Central memory CD8-positive, alpha-beta T cell (primary cell): ENCODE results near the gene TTLL10.

ENCODE experiments used
- ATAC-seq: fragments of 150-1000 bp; cut with Tn5 transposase; replicated peaks from 2 replicates; pipeline ENCODE4 v1.10.0; 2022; ENCODE audit warnings: mild to moderate bottlenecking, moderate FRiP score, moderate number of reproducible peaks; ENCODE audit not compliant: poor library complexity, severe bottlenecking; ENCODE audit errors: extremely low read depth
- DNase-seq, 2 donors: peaks; one replicate each; pipeline ENCODE4 v3.0.0; 2021; ENCODE audit warnings: low spot score in 2 of 2
- H3K27ac Mint-ChIP-seq: one replicate; pipeline ENCODE4 v1.8.0; 2022; ENCODE audit warnings: low read depth, mild to moderate bottlenecking, moderate library complexity, mixed read lengths
- H3K27me3 Mint-ChIP-seq: one replicate; pipeline ENCODE4 v1.8.0; 2022; ENCODE audit warnings: mixed read lengths
- H3K36me3 Mint-ChIP-seq: one replicate; pipeline ENCODE4 v1.8.0; 2022; ENCODE audit warnings: mild to moderate bottlenecking, moderate library complexity, mixed read lengths; ENCODE audit not compliant: insufficient read depth
- H3K4me1 Mint-ChIP-seq: one replicate; pipeline ENCODE4 v1.8.0; 2022; ENCODE audit warnings: mixed read lengths
- H3K4me3 Mint-ChIP-seq: one replicate; pipeline ENCODE4 v1.8.0; 2022; ENCODE audit warnings: mild to moderate bottlenecking, moderate library complexity, mixed read lengths
- H3K9me3 Mint-ChIP-seq: one replicate; pipeline ENCODE4 v1.8.0; 2022; ENCODE audit warnings: mixed read lengths

Gene TTLL10

GRCh38 chr1:1164701-1165451, 8.8 kb upstream of the TTLL10 start:
- H3K4me1 Mint-ChIP-seq = no peaks in the 10 kb centered on the region
- peaks cover 2% of the 10 kb centered on the region for H3K36me3 Mint-ChIP-seq
- no peak overlapping the region for H3K4me3 Mint-ChIP-seq
- DNase-seq = no peak
- H3K9me3 Mint-ChIP-seq = no peaks in the 10 kb centered on the region
- no peak for ATAC-seq
- no peak overlapping the region for H3K27ac Mint-ChIP-seq
- peaks cover 12% of the 10 kb centered on the region for H3K27me3 Mint-ChIP-seq

- Mint-ChIP-seq H3K4me1 (no peaks in the 10 kb centered on the region), H3K36me3 (peaks cover 2% of the 10 kb centered on the region), H3K4me3 (no peak overlapping the region), H3K27ac (no peak overlapping the region), H3K27me3 (peaks cover 18% of the 10 kb centered on the region), H3K9me3 (no peaks in the 10 kb centered on the region)
- DNase-seq (no peak), ATAC-seq (no peak)
Observed at GRCh38 chr1:1165485-1165884, 8.2 kb upstream of the TTLL10 start.

DNA sequence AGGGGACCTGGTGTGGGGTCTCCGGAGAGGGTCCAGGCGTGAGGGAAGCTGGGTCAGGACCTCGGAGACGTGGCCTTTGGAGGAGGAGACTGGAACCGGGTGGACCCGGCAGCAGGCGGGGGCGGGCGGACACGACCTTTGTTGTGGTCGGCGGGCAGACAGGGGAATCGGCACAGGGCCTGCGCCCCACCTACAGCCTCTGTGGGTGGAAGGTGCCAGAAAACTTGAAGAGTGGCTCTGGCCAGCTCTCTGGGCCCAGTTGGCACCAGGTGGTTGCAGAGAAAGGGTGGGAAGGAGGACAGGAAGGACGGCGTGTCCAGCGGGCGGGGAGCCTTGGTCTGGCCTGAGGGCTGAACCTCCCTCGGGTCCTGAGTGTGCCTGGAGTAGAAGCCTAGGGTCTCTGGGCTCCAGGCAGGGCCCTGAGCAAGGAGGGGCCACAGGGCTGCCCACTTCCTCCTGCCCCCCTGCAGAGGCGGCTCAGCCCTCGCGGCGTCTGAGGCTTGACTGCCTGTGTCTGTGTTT, 7.7 kb upstream of the TTLL10 start:
- Mint-ChIP-seq H3K9me3 (no peaks in the 10 kb centered on the region), H3K4me3 (no peak overlapping the region), H3K4me1 (no peaks in the 10 kb centered on the region), H3K36me3 (peaks cover under 1% of the 10 kb centered on the region), H3K27ac (no peak overlapping the region), H3K27me3 (peaks cover 19% of the 10 kb centered on the region)
- ATAC-seq = no peak
- no peak for DNase-seq

- Mint-ChIP-seq H3K36me3 (no peaks in the 10 kb centered on the region), H3K4me1 (no peaks in the 10 kb centered on the region), H3K4me3 (no peak overlapping the region), H3K27ac (no peak overlapping the region), H3K9me3 (no peaks in the 10 kb centered on the region), H3K27me3 (peaks cover 21% of the 10 kb centered on the region)
- ATAC-seq = no peak
- DNase-seq = no peak
Observed at GRCh38 chr1:1166642-1167397, 6.9 kb upstream of the TTLL10 start.

DNA sequence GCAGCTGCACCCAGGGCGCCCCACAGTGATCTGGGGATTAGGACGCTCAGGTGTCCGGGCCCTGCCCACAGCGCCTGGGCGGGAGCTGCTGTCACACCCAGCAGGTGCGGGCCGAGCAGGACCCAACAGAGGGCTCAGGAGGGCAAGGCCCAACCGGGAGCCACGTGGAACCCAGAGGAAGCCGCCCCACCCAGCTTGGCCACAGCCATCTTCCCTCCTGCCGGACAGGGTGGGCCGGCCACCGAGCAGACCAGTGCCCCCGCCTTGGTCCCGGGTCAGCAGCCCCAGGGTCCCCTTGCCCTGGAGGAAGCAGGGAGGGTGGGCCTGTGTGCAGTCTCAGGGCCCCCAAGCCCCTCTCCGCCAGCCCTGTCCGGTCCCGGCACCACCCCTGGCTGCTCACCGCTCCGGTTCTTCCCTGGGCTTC, 6.3 kb upstream of the TTLL10 start:
- Mint-ChIP-seq H3K4me1 (no peaks in the 10 kb centered on the region), H3K27me3 (peaks cover 27% of the 10 kb centered on the region), H3K4me3 (no peak overlapping the region), H3K27ac (no peak overlapping the region), H3K36me3 (no peaks in the 10 kb centered on the region), H3K9me3 (no peaks in the 10 kb centered on the region)
- no peak for ATAC-seq
- DNase-seq = no peak

GRCh38 chr1:1167841-1168450, 5.7 kb upstream of the TTLL10 start:
- Mint-ChIP-seq H3K9me3 (no peaks in the 10 kb centered on the region), H3K27me3 (peaks cover 32% of the 10 kb centered on the region), H3K4me1 (no peaks in the 10 kb centered on the region), H3K36me3 (no peaks in the 10 kb centered on the region), H3K27ac (no peak overlapping the region), H3K4me3 (no peak overlapping the region)
- ATAC-seq (no peak), DNase-seq (no peak)

DNA sequence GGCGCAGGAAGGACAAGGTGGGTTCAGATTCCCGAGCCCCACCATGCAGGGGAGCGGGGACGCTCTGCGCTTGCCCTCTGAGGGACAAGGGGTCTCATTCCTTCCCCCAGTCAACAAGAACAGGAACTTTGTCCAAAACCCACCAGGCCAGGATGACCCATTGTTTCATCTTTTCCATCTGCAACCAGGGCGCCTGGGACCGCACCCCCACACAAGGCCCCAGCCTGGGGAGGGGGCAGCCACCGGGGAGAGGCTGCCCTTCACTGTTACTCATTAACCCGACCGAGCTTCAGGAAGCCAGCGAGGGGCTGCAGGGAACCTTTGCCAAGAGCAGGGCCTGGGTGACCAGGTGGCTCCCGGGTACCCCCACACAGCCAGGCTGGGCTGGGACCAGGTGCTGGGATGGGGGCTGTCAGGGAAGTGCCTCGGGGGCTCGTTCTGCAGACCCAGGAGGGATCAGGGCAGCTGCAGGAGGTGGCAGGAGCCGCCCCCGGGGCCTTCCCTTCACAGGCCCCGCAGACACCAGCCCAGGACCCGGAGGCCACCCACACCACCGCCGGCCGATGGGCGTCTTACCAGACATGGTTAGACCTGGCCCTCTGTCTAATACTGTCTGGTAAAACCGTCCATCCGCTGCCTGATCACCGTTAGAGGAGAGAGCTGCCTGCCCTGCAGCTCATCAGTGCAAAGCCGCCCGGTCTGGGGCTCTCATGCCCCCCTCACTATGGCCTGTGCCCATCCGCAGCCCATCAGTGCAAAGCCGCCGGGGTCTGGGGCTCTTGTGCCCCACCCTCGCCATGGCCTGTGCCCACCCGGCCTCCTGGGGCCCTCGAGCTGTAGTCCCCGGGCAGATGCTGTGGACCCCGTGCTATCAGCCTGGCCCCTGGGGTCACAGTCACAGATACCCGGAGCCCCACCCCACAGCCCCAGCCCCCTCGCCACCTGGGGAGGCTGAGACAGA, 4.9 kb upstream of the TTLL10 start:
- Mint-ChIP-seq H3K9me3 (no peaks in the 10 kb centered on the region), H3K27ac (no peak overlapping the region), H3K36me3 (no peaks in the 10 kb centered on the region), H3K4me1 (no peaks in the 10 kb centered on the region), H3K4me3 (no peak overlapping the region), H3K27me3 (peaks cover 36% of the 10 kb centered on the region)
- DNase-seq (no peak), ATAC-seq (no peak)

DNA sequence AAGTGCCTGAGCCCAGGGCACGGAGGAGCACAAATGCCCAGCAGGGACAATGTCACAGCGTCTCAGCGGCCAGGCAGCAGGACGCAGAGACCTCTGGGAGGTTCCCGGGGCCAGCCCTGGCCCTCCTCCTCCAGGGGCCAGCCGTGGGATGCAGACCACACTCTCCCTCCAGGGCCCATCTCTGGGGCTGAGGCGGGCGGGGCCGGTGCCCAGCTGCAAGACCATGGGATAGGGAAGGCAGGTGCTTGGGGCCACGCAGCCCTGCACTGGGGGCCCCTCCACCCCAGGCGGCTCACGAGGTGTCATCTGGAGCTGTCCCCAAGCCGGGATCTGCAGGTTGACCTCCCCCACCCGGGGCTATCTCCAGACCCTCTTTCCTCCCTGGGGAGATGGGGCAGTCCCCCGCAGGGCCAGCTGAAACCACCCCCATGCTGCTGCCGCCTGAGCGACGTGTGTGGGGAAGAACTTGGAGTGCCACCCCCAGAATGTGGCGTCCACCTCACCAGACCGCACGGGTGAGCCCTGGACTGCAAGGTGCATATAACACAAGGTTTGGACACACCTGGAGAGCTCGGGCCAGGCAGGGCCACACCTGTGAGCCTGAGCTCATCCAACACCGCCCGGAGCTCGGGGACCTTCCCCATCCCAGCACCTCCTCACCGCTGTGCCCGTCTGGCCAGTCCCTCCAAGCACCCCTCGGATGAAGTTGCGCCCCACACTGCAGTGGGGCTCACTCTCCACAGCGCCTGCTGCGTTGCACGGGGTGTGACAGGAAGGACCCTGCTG, 4.1 kb upstream of the TTLL10 start:
- no peak for ATAC-seq
- no peaks in the 10 kb centered on the region for H3K36me3 Mint-ChIP-seq
- no peak overlapping the region for H3K27ac Mint-ChIP-seq
- DNase-seq = no peak
- peaks cover 36% of the 10 kb centered on the region for H3K27me3 Mint-ChIP-seq
- no peaks in the 10 kb centered on the region for H3K4me1 Mint-ChIP-seq
- H3K4me3 Mint-ChIP-seq = no peak overlapping the region
- H3K9me3 Mint-ChIP-seq = no peaks in the 10 kb centered on the region

DNA sequence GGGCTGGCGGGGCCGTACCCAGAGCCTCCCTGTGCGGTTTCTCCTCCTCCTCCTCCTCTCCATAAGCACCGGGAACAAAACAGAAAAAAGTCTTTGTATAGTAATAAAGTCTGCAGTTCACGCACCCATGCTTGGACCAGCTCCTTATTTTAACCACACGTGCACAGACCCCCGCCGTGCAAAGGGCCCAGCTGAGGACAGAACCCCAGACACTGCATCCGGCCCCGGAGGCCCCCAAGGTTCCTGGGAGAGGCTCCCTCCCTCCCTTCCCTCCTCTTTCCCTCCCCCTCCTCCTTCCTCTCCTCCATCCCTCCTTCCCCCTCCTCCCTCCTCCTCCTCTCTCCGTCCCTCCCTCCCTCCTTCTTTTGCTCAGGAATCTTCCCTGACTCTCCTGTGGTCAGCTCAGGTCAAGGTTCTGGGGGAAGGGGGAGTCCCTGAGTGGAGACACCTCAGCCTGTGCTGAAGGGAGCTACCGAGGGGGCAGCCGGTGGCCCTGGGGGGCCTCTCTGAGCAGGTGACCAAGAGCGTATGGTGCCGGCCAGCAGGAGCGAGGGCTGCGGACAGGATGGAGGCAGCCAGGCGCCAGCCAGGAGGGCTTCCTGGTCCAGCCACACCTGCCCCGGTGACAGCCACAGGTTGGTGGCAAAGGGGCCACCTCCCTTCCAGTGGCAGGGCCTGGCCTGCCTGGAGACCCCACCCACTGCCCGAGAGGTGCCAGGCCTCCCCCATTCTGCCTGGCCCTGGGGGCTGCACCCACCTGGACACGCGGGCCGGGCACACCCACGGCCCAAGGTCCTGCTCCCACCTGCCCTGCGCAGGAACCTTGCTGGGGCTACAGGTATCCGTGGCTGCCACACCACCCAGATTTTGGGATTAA, 3.2 kb upstream of the TTLL10 start:
- no peak for DNase-seq
- H3K4me3 Mint-ChIP-seq = no peak overlapping the region
- H3K36me3 Mint-ChIP-seq = no peaks in the 10 kb centered on the region
- ATAC-seq = no peak
- H3K9me3 Mint-ChIP-seq = no peaks in the 10 kb centered on the region
- no peaks in the 10 kb centered on the region for H3K4me1 Mint-ChIP-seq
- peaks cover 32% of the 10 kb centered on the region for H3K27me3 Mint-ChIP-seq
- H3K27ac Mint-ChIP-seq = no peak overlapping the region

GRCh38 chr1:1171161-1171545, 2.5 kb upstream of the TTLL10 start:
- DNase-seq (no peak), ATAC-seq (no peak)
- Mint-ChIP-seq H3K27ac (no peak overlapping the region), H3K36me3 (no peaks in the 10 kb centered on the region), H3K4me1 (no peaks in the 10 kb centered on the region), H3K9me3 (no peaks in the 10 kb centered on the region), H3K27me3 (peaks cover 26% of the 10 kb centered on the region), H3K4me3 (no peak overlapping the region)
